GM03348 (cell line): ENCODE data around the gene CMYA5.
"Not testable (repeated sequence)": the region's sequence is repeated elsewhere in the genome, so short reads cannot be mapped to it uniquely, and the experiment has no call there.

ENCODE experiments used
- DNase-seq: peaks from one replicate; pipeline ENCODE4 v3.0.0; 2012; ENCODE audit warnings: low spot score

Gene CMYA5

GRCh38 chr5:79689541-79690466 lies at the start of gene CMYA5:
CMYA5 (plus strand) TSS chr5:79689836; CDS start chr5:79689908, 72 bp downstream.
- peak; percentile 59 for DNase-seq

GRCh38 chr5:79640571-79641055 lies 49.0 kb upstream of the CMYA5 start:
- no peak for DNase-seq

GRCh38 chr5:79641414-79641813 lies 48.2 kb upstream of the CMYA5 start:
- DNase-seq = no peak

GRCh38 chr5:79642210-79642609 lies 47.4 kb upstream of the CMYA5 start:
- DNase-seq = peak; percentile 6

GRCh38 chr5:79653843-79654242 lies 35.8 kb upstream of the CMYA5 start:
- no peak for DNase-seq

- no peak for DNase-seq
Observed at GRCh38 chr5:79663212-79663611, 26.4 kb upstream of the CMYA5 start.

GRCh38 chr5:79666758-79667157 lies 22.9 kb upstream of the CMYA5 start:
- DNase-seq = no peak

GRCh38 chr5:79672392-79672791 lies 17.2 kb upstream of the CMYA5 start:
- DNase-seq = no peak

- not testable (repeated sequence) for DNase-seq
Observed at GRCh38 chr5:79676354-79676753, 13.3 kb upstream of the CMYA5 start.

- DNase-seq = not testable (repeated sequence)
Observed at GRCh38 chr5:79682102-79682501, 7.5 kb upstream of the CMYA5 start.

GRCh38 chr5:79684782-79685181 lies 4.9 kb upstream of the CMYA5 start:
- DNase-seq = no peak

- no peak for DNase-seq
Observed at GRCh38 chr5:79685627-79686026, 4.0 kb upstream of the CMYA5 start.

- peak; percentile 36 for DNase-seq
Observed at GRCh38 chr5:79686799-79687198, 2.8 kb upstream of the CMYA5 start.

- no peak for DNase-seq
Observed at GRCh38 chr5:79687889-79688288, 1.7 kb upstream of the CMYA5 start.

- DNase-seq = no peak
Observed at GRCh38 chr5:79691007-79691406, 1.4 kb downstream of the CMYA5 start.

- DNase-seq = no peak
Observed at GRCh38 chr5:79692596-79692995, 3.0 kb downstream of the CMYA5 start.

- DNase-seq = no peak
Observed at GRCh38 chr5:79694183-79694582, 4.5 kb downstream of the CMYA5 start.

- no peak for DNase-seq
Observed at GRCh38 chr5:79694652-79695051, 5.0 kb downstream of the CMYA5 start.

- no peak for DNase-seq
Observed at GRCh38 chr5:79695526-79695925, 5.9 kb downstream of the CMYA5 start.

- peak; percentile 26 for DNase-seq
Observed at GRCh38 chr5:79697222-79698170, 7.9 kb downstream of the CMYA5 start.

GRCh38 chr5:79699763-79700400 lies 10.2 kb downstream of the CMYA5 start:
- no peak for DNase-seq
